Activated CD4-positive, alpha-beta T cell treated with anti-CD3 and anti-CD28 coated beads, Interleukin-10, Interleukin-2, amounts not matched to agents 100 ng/mL and 50 ng/mL, durations not matched to agents 16 hours and 8 hours (primary cell): ENCODE results near the gene MAN1C1.
"Not testable (repeated sequence)": the region's sequence is repeated elsewhere in the genome, so short reads cannot be mapped to it uniquely, and the experiment has no call there.

Experiments used
- DNase-seq: peaks from one replicate; pipeline ENCODE4 v3.0.0-alpha.2; 2020

Gene MAN1C1

DNA sequence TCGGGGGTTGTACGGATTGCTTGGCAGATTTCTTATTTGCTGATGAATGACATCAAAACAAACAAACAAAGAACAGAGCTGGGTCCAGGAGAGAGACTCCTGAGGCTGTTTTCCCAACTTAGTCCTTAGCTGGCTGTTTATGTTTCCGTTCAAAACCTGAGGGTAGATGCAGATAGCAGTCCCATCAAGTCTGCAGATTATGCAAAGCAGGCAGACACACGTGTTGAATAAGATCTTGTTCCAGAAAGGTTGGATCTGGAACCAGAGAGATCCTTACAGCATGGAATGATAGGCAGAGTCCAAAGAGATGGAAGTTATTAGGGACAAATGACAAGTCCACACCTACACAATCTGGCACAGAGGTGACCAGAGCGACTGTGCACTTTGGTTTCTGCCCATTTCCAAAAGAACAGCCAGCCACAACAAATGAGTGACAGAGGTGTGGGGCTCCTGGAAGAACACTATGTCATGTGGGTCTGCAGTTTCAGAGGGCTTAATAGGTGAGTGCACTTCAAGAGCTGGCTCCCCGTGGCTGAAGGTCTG, 65.5 kb downstream of the MAN1C1 start:
- no peak for DNase-seq

DNA sequence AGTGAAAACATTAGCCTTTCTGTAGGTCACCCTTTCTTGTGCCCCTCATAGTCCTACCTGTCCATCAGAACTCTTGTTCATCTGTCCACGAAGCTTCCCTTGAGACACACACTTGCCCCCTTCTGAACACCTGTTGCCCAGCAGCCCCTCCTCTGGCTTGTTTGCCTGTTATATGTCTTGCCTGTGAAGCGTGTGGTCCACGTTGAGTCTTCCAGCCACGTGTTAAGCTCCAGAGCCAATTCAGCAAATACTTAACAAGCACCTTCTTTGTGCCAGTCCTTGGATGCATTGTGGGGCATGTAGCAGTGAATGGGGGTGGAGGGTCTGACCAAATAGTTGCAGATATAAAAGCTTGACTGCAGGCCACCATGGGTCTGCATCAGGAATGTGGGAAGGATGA, 66.6 kb downstream of the MAN1C1 start:
- no peak for DNase-seq

DNA sequence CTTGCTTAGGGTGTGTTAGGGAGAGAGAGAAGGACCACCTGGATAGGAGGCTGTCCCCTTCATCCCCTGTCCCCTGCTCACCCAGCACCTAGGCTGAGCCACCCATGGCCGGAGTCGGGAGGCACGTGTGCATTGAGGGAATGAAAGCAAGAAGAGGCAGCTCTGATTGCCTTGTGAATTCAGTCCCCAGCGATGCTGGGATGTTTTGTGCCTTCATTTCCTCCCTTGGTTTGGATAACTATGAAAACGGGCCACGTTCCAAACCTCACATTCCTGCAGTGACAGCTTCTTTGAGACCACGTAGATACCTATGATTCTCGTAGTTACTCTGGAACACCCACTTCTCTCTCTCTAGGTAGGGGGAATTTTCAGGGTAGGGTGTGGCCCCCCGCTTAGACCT, 67.1 kb downstream of the MAN1C1 start:
- DNase-seq, result no peak

DNA sequence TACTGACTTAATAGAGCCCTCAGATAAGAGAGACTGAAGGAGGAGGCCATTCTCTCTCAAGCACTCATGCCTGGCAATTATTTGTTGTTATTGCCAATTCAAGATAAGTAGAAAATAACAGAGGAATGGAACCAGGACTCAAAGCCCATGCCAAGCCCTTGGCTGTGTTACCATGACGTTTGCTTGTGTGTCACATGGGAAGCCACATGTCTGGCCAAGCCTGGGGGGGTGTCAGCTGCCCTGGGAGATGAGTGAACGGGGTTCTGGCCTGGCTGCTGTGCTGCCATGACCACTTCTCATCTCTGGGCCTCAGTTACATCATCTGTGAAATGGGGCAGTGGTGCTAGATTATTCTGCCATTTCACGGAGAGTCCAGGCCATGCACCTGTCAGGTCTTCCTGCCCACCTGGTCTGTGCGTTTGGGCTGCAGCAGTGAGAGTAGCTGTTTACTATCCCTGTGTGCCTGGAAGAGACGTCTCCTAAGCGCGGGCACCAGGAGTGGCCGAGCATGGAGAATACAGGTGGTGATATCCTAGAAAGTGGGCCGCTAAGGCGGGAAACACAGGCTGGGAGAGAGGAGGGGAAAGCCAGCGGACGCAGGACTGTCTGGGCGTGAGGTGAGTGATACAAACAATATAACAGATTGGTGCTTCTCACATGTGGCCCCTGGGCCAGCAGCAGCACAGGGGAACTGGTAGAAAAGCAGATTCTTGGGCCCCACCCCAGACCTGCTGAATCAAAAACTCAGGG, 67.8 kb downstream of the MAN1C1 start:
- DNase-seq, result no peak

DNA sequence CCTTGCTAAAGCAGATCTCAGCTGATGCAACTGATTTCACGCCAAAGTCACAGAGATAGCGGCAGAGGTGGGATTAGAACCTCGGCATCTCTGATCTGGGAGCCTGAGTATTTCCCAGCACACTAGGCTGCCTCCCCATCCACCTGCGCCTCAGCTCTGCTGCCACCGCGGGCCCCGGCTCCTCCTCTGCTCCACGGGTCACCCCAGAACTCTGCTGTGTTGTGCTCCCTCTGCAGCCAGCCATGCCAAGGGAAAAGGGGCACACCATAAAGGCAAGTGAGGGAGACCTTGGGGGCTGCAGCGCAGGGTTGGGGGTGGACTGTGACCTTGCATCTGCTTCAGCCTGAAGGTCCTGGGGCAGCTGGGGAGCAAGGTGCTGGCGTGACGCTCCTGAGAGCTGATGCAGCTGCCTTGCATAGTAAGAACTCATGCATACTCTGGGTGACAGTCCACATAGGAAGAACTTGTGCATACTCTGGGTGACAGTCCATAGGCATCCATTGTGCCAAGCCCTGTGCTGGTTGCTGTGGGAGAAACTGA, 68.7 kb downstream of the MAN1C1 start:
- DNase-seq, result no peak

DNA sequence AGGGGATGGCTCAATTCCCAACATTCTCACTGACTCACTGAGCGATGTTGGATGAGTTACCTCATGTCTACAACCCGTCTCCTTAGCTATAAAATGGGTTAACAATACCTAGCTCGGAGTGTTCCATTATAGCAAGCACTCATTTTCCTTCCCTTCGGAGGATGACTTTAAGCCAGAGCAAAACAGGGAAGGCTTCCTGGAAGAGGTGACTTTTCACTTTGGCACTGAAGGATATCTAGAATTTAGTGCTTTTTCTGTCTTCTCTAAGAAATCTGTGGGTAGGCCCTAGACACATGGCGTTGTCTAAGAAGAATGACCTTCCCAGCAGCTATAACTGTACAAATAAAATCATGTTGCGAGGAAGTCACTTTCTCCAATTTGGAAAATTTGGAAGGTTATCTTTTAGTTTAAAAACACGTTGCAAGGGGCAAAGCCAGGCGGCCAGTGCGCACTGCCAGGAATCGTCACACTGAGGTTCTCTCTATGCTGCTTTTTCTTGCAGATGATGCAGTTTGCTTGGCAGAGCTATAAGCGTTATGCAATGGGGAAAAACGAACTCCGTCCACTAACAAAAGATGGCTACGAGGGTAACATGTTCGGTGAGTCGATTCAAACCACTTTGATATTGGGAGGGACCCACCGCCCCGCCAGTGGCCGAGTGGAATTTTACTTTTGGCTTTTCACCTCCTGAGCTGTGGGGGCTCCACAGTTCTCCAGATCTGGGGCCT, 69.5 kb downstream of the MAN1C1 start:
- no peak for DNase-seq

DNA sequence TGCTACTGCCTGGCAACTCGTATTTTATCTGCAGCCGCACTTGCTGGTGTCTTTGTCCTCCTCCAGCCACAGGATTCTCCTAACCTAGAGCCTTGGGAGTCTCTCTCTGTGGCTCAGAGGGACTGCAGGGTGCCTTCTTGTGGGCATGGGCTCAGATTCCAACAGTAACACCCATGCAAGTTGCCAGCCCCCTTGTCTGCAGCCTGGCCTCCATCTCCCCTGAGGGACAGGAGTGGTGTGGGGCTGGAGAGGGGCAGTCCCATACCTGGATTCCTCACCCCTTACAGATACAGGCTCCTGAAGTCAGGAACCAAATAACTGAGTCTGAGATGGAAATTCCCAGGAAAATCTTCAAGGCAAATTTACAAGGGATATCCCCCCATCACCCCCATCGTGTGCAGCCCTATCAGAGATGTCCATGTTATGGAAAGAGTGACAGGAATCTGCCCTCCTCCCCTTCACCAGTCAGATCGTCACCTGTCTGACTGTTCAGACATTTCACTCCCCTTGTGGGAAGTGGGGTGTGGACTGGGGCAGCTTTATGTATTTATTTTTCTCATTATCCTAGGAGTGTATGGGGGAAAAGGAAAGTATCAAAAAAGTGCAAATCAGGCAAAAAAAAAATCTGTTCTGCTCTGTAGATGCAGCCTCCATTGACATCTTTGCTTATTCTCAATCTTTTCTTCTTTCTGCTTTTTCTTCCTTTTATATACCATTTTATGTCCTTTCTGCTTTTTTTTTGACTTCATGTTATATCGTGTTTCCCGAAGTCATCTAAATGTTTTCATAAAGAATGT, 70.8 kb downstream of the MAN1C1 start:
- DNase-seq, result no peak

DNA sequence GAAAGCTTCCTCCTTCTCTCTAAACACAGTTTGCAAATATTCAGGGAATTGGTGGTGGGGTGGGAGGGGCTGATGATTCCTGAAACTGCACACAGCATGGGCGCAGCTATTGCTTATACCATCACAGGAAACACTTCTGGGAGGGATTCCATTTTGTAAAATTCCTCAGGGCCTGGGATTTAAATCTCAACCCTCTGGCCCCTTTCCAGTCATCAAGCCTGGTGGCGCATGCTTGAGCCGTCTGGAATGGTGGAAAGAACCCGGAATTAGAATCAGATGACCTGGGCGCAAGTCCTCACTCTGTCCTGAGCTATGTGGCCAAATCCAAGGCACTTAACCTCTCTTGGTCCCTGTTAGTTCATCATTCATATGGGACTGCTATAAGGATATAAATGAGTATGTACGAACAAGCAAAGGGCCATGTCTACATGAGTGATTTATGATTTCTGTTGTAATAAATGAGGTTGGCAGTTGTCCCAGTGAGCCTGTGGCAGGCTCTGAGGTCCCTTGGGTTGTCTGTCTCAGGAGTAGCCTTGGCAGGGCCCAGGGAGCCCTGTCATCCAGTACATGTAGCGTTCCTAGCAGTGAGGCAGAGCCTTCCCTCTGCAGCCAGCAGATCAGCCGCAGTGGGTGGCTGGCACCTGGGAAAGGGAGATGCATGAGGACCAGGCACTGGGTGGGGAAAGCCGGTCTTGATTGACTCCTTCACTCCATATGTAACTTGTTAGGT, 72.0 kb downstream of the MAN1C1 start:
- no peak for DNase-seq

DNA sequence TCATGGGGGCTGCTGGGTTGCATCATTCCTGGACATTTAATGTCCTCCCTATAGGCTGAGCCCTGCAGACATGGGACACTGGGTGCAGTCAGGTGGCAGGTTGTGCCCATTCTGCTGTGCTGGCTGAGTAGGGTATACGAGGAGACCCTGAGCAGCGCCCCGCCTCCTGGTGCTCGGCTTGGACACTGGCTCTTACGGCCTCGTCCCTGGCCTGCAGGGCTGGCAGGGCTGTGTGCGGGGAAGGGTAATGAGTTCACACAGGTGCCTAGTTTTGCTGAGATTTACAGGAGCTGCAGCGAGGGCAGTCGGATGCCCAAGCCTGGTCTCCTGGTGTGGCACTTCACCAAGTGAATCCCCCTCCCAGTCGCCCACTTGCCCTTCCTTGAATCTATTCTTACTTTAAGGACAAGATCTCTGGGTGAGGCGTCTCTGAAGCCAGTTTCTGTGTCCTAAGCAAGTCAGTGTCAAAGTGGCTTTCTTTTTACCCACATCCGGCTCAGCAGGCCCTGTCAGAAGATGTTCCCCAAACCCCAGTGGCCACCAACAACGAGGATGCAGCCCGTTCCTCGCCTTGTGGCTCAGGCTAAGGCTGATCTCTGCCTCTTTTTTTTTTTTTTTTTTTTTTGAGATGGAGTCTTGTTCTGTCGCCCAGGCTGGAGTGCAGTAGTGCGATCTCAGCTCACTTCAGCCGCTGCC, 73.2 kb downstream of the MAN1C1 start:
- no peak for DNase-seq

DNA sequence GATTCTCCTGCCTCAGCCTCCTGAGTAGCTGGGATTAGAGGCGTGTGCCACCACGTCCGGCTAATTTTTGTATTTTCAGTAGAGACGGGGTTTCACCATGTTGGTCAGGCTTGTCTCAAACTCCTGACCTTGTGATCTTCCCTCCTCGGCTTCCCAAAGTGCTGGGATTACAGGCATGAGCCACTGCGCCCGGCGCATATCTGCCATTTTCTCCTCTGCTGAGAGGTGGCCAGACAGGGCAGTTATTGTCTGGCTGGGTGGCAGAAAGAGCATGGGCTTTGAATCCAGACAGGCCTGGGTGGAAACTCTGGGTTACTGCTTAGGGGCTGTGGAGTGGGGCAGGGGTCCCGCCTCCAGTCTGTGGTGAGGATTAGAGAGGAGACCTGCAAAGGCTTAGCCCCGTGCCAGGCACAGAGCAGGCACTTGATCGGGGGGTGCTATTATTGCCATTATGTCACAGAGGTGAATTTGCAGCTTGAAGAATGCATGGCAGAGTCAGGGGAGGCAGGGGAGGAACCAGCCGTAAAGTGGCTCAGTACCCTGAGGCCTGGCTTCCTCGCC, 73.9 kb downstream of the MAN1C1 start:
- no peak for DNase-seq

DNA sequence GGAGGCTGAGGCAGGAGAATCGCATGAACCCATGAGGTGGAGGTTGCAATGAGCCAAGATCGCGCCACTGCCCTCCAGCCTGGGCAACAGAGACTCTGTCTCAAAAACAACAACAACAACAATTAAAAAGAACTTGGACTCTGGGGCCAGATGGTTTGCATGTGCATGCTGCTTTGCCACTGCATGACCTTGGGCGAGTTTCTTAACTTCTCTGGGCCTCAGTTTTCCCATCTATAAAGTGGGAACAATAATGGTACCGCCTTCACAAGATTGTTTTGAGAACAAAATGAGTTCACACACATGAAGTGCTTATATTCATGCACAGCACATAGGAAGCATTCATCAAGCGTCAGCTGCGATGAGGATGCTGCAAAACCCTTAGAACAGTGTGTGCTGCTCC, 74.6 kb downstream of the MAN1C1 start:
- DNase-seq, result no peak

DNA sequence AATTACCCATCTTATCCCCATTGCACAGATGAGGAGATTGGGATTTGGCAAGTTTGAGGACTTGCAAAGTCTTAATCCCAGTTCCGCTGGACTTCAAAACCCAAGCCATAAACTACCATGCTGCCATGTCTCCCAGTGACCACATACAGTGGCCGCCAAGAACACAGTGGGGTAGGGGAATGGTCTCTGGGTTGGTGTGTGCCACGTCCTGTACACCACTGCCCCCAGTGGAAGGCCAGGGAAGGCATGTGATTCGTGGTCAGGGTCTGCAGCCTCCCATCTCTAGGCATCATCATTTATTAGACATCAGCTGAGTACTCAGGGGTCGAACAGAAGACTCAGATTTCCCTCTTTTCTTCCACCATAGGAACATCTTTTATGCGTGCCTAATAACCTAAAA, 76.0 kb downstream of the MAN1C1 start:
- peak; percentile 14 for DNase-seq

DNA sequence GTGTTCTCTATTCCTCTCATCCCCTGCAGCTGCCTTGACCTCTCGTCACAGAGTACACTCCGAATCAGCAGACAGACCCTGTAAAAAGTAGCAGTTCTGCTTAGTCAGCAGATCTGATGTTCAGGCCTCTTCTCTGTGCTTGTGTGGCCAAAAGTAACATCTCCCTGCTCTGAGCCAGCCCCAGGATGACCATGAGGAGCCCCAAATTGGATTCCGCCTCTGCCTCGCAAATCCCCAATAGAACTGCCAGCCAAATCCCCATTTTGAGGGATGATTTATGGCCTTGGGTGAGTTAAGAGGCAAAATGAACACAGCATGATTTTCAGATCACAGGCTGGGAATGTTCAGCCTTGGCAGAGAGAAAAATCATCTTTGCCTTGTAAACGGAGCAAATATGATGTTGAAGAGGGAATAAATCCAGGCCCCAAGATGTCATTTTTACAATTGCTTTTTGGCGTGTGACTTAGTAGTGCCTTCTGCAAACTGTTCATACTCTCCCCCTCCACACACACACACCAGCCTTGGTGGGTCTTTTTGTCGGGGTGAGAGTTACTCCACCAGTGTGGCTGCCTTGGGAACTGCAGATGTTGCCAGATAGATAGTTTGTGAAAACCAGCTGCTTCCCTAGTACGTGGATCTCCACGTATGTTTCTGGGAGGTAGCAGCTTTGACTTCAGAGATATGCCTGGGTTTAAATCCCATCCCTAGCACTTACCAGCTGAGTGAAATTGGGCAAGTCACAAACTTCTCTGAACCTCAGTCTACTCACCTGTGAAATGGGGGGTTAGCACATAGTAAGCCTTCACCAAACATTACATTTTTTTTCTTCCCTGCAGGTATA, 77.8 kb downstream of the MAN1C1 start:
- no peak for DNase-seq

DNA sequence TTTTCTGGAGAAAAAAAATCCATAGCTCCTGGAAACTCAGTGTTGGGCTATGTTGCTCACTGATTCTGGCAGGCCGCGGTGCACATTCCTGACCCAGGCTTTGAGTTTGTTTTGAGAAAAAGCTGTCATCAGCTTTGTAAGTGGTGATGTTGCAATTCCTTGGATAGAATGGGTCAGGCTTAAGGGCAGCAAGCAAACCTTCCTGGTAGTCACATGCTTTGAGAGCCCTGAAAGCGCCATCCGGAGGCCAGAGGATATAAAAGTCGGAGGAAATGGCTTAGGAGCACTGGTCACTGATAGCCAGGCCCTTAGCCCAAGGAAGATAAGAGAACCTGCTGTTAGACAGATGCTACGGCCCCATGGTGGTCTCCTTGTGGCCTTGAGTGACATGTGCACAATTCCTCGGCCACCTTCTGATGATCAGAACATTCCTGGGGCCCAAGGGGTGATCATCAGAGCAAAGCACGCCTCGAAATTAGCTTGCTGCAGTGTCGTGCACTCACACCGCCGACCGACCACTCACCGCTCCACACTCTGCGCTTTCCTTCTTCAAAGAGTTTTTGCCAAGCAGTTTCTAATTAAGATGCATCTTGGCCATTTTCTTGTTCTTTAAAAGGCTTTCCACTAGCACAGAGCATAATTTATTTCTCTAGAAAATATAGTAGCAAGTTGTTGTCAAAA, 78.6 kb downstream of the MAN1C1 start:
- DNase-seq, result no peak

DNA sequence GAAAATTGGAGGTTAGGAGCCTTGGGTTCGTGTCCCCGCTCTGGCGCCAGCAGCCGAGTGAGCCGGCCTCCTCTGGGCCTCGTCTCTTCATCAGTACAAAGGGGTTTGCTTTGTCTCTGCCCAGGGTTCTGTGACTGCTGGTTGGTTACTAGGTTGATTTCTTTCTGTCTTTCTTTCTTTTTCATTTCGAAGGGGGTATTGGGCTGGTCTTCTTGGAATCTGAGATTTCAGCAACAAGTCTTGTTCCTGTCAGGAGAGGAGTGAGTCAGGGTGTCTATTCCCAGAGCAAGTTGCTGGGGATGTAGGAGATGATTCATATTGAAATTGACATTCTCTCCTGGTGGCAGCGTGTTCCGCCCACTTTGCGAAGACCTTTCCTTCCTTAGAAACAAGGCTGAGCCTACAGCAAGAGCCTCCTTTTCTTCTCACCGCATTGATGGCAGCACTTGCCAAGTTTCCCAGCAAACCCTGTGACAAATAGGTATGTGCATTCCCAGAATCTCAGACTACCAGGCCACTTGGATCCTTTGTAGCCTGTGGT, 79.2 kb downstream of the MAN1C1 start:
- DNase-seq, result no peak

DNA sequence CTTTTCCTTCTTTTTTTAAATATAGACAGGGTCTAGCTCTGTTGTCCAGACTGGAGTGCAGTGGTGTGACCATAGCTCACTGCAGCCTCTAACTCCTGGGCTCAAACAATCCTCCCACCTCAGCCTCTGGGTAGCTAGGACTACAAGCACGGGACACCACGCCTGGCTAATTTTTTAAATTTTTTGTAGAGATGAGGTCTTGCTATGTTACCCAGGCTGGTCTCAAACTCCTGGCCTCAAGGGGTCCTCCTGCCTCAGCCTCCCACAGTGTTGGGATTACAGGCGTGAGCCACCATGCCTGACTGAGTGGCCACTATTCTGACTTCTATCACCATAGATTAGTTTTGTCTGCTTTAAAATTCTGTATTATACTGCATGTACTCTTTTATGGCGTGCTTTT, 80.1 kb downstream of the MAN1C1 start:
- DNase-seq, result not testable (repeated sequence)

DNA sequence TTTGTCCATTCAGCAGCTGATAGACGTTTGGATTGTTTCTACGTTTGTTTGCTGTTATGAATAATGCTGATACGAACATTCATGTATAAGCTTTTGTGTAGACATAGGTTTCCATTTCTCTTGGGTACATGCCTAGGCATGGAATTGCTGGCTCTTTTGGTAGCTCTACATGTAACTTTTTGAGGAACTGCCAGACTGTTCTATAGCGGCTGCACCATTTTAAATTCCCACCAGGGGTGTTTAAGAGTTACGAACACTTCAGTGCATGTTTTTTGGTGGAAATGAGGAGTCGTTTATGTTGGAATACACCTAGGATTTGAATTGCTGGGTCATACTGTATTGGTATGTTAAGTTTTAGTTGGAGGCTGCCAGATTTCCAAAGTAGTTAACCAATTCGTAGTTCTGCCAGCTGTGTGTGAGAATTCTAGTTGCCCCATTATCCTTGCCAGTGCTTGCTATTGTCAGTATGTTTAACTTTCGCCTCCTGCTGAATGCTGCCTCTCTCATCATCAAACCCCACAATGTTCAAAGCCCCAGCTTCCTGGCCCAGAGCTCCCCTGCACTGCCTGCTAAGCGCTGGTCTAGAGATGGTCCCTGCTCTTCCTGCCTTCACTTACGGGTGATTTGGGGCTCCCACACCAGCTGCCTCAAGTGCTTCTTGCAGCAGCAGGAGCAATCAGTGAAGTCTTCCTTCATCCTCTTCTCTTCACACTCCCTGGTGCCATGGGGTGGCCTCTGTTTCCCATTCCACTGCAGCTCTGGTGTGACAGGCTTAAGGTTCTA, 81.0 kb downstream of the MAN1C1 start:
- DNase-seq, result no peak

DNA sequence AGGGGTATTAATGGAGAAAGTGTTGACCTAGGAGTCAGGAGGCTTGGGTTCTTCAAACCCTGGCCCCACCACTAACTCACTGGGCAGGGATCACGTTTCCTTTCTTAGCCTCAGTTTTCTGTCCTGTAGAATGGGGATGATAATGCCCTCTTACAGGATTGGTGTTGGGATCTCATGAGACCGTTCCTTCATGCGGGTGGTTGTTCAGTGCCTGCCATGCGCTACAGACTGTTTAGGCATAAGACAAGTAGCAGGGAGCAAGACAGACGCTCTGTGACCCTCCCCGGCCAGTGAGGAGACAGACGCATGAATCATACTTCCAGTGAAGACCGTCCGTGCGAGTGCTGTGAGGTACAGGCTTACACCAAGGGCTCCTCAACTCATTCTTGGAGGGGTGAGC, 81.7 kb downstream of the MAN1C1 start:
- DNase-seq, result no peak

DNA sequence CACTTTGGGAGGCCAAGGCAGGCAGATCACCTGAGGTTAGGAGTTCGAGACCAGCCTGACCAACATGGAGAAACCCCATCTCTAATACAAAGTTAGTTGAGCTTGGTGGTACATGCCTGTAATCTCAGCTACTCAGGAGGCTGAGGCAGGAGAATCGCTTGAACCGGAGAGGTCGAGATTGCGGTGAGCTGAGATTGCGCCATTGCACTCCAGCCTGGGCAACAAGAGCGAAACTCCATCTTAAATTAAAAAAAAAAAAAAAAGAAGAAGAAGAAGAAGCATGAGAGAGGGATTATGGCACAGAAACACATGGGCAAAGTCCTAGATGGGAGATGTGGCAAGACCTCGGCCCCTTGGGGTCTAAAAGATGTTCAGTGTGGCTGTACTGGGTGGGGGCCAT, 82.5 kb downstream of the MAN1C1 start:
- not testable (repeated sequence) for DNase-seq
